Peyer's patch (tissue), 4 donors: ENCODE results near the gene AUTS2.

Experiments
- CTCF ChIP-seq, 6 experiments: fragments of 450-650 bp in 4 of 6; fragments of 200-600 bp in 2 of 6; sonication (generic) in 1 of 6; IDR thresholded peaks; one replicate each; pipeline ENCODE4 v1.5.1; 2017 to 2019; ENCODE audit warnings: antibody characterized with exemption in 6 of 6, mild to moderate bottlenecking in 3 of 6, moderate library complexity in 1 of 6
- POLR2A ChIP-seq, 2 donors: fragments of 450-650 bp; IDR thresholded peaks; one replicate each; pipeline ENCODE4 v1.5.1; 2017; ENCODE audit warnings: antibody characterized with exemption in 2 of 2, mild to moderate bottlenecking in 2 of 2, moderate library complexity in 2 of 2

GRCh38 chr7:70313271-70313670, 715.0 kb downstream of the AUTS2 start:
- no peak for TF ChIP-seq CTCF (IDR thresholded peaks at IDR 0.05)
- no peak for TF ChIP-seq POLR2A (IDR thresholded peaks at IDR 0.05)
